ENCODE results near the gene ALG14. TPM values are rescaled to one million over a fixed set of nuclear protein-coding genes. Genes with fewer than 3 reads are reported as not detected.

The ALG14 gene
- total RNA-seq, 1 donor from 2014 or later, result 7.5 TPM

DNA sequence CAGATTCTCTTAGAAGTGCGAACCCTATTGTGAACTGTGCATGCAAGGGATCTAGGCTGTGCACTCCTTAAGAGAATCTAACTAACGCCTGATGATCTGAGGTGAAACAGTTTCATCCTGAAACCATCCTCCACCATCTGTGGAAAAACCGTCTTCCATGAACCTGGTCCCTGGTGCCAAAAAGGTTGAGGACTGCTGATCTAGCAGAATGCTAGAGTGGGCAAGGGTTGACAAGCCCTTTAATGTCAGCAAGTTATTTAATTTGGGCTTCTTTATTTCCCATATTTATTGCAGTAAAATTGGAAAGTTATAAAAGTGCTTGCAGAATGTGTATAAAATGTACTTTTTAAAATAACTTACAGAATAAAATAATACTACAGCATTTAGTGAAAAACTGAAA lies 26.4 kb downstream of the ALG14 start:
- DNase-seq (no peak), ATAC-seq (ENCODE audit: low read depth) (no peak)
- H3K4me3 Mint-ChIP-seq, result no peak overlapping the region
- TF ChIP-seq, protein P1, sequence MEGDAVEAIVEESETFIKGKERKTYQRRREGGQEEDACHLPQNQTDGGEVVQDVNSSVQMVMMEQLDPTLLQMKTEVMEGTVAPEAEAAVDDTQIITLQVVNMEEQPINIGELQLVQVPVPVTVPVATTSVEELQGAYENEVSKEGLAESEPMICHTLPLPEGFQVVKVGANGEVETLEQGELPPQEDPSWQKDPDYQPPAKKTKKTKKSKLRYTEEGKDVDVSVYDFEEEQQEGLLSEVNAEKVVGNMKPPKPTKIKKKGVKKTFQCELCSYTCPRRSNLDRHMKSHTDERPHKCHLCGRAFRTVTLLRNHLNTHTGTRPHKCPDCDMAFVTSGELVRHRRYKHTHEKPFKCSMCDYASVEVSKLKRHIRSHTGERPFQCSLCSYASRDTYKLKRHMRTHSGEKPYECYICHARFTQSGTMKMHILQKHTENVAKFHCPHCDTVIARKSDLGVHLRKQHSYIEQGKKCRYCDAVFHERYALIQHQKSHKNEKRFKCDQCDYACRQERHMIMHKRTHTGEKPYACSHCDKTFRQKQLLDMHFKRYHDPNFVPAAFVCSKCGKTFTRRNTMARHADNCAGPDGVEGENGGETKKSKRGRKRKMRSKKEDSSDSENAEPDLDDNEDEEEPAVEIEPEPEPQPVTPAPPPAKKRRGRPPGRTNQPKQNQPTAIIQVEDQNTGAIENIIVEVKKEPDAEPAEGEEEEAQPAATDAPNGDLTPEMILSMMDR (IDR thresholded peaks at IDR 0.05), result no peak
- no peaks in the 10 kb centered on the region for H3K27me3 Mint-ChIP-seq
- no peak overlapping the region for H3K27ac Mint-ChIP-seq
- H3K4me1 Mint-ChIP-seq, result no peaks in the 10 kb centered on the region
- no peaks in the 10 kb centered on the region for H3K9me3 Mint-ChIP-seq
- ChIA-PET POLR2A (no interaction called here), CTCF (interaction anchor here (3.4 kb wide), 1 partner anchor 192 kb away, joined by 183 read pairs; no protein-coding TSS in a partner anchor)
- intact Hi-C loops (cut with micrococcal nuclease), result no loop called here
- no peaks in the 10 kb centered on the region for H3K36me3 Mint-ChIP-seq (ENCODE audit: low read depth)

GRCh38 chr1:95043141-95043980 lies 29.4 kb downstream of the ALG14 start:
- CTCF ChIA-PET, result interaction anchor here (0.6 to 3.4 kb wide), 17 partner anchors 10 to 562 kb away, joined by 3 to 183 read pairs (median 4); partner anchors contain the start of genes ALG14 and RWDD3
- H3K36me3 Mint-ChIP-seq (ENCODE audit: low read depth), result no peaks in the 10 kb centered on the region
- POLR2A ChIA-PET, result interaction anchor here (0.7 to 1.2 kb wide), 3 partner anchors 189 to 992 kb away, joined by 4 to 14 read pairs (median 9); partner anchors contain the start of gene RWDD3
- H3K27ac Mint-ChIP-seq, result no peak overlapping the region
- ATAC-seq (ENCODE audit: low read depth) (peak; percentile 98), DNase-seq (peak; percentile 65)
- H3K27me3 Mint-ChIP-seq, result no peaks in the 10 kb centered on the region
- H3K4me1 Mint-ChIP-seq, result no peaks in the 10 kb centered on the region
- no peak overlapping the region for H3K4me3 Mint-ChIP-seq
- no peaks in the 10 kb centered on the region for H3K9me3 Mint-ChIP-seq
- TF ChIP-seq, protein P1 (IDR thresholded peaks at IDR 0.05), result peak; percentile 97
- intact Hi-C loops (cut with micrococcal nuclease), result loop anchor here (1.0 to 5.0 kb wide), 6 partner anchors 29 to 561 kb away; partner anchors contain the start of genes ALG14 and CNN3

GRCh38 chr1:95042286-95042685 lies 30.5 kb downstream of the ALG14 start:
- POLR2A ChIA-PET, result interaction anchor here (0.5 kb wide), 1 partner anchor 38 kb away, joined by 4 read pairs; no protein-coding TSS in a partner anchor
- ATAC-seq (ENCODE audit: low read depth), result no peak
- TF ChIP-seq, protein P1 (IDR thresholded peaks at IDR 0.05), result no peak
- no peaks in the 10 kb centered on the region for H3K27me3 Mint-ChIP-seq
- CTCF ChIA-PET, result interaction anchor here (0.7 to 4.0 kb wide), 10 partner anchors 11 to 236 kb away, joined by 3 to 116 read pairs (median 4); partner anchors contain the start of genes CNN3 and RWDD3
- H3K9me3 Mint-ChIP-seq, result no peaks in the 10 kb centered on the region
- no peak overlapping the region for H3K27ac Mint-ChIP-seq
- no peaks in the 10 kb centered on the region for H3K4me1 Mint-ChIP-seq
- H3K36me3 Mint-ChIP-seq (ENCODE audit: low read depth), result no peaks in the 10 kb centered on the region
- intact Hi-C loops (cut with micrococcal nuclease), result loop anchor here (2.0 to 5.0 kb wide), 5 partner anchors 31 to 560 kb away; partner anchors contain the start of genes ALG14 and CNN3
- H3K4me3 Mint-ChIP-seq, result no peak overlapping the region
- no peak for DNase-seq

DNA sequence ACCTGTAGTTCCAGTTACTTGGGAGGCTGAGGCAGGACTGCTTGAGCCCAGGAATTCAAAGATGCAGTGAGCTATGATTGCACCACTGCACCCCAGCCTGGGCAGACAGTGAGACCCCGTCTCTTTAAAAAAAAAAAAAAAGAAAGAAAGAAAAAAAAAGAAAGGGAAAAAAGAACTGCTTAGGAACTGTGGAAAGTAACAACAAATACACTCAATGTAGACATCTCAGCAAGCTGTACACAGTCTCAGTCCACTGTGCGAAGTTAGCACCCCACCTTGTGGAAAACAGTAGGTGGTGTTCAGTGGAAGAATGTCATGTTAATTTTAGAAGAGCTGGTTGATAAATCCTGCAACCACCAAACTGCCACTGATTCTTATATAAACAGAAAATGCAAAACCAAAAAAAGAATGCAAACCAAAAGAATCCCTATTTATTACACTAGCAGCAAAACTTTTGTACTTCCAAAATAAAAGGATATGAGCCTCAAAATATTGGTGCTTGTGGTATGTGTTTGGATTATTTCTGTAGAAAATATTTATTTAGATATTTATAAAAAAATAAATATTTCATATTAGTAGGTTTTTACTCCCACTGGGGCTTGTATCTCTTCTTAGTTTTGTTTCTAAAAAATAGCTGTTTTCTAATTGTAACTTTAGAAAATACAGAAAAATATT lies 31.1 kb downstream of the ALG14 start:
- no peaks in the 10 kb centered on the region for H3K9me3 Mint-ChIP-seq
- TF ChIP-seq, protein P1 (IDR thresholded peaks at IDR 0.05), result no peak
- intact Hi-C loops (cut with micrococcal nuclease), result loop anchor here (2.0 to 5.0 kb wide), 5 partner anchors 31 to 559 kb away; partner anchors contain the start of genes ALG14 and CNN3
- no peak overlapping the region for H3K4me3 Mint-ChIP-seq
- ChIA-PET CTCF (interaction anchor here (0.7 to 4.0 kb wide), 11 partner anchors 12 to 236 kb away, joined by 3 to 116 read pairs (median 4); partner anchors contain the start of genes CNN3 and RWDD3), POLR2A (interaction anchor here (0.5 kb wide), 1 partner anchor 37 kb away, joined by 4 read pairs; no protein-coding TSS in a partner anchor)
- H3K27me3 Mint-ChIP-seq, result no peaks in the 10 kb centered on the region
- no peaks in the 10 kb centered on the region for H3K4me1 Mint-ChIP-seq
- ATAC-seq (ENCODE audit: low read depth) (no peak), DNase-seq (no peak)
- H3K27ac Mint-ChIP-seq, result no peak overlapping the region
- H3K36me3 Mint-ChIP-seq (ENCODE audit: low read depth), result no peaks in the 10 kb centered on the region

Measured in activated B cell treated with CpG ODN at 0.5 μM for 24 hours (primary cell).